Gastrocnemius medialis (tissue), 4 donors: Measurements from ENCODE around the gene GNG2. TPM values are rescaled to one million over a fixed set of nuclear protein-coding genes. Genes with fewer than 3 reads are reported as not detected.

Experiments used
- ATAC-seq, 2 donors: fragments of 150-250 bp; one replicate each; pipeline ENCODE4 v1.9.1; 2016
- DNase-seq, 2 donors: peaks; one replicate each; pipeline ENCODE4 v3.0.0-alpha.2; 2019
- H3K27ac ChIP-seq, 4 donors: fragments of 200-600 bp; sonication (generic); 1 replicate in 1 of 4; 2 replicates in 3 of 4; pipeline ENCODE4 v1.5.1; 2016 to 2018; ENCODE audit warnings: mild to moderate bottlenecking in 2 of 4, moderate library complexity in 1 of 4
- H3K27me3 ChIP-seq, 3 donors: fragments of 200-600 bp; sonication (generic) in 2 of 3; 1 replicate in 1 of 3; 2 replicates in 2 of 3; pipeline versions ENCODE4 v1.5.1 to v1.6.0; 2016 to 2019; ENCODE audit warnings: mild to moderate bottlenecking in 1 of 3, moderate library complexity in 1 of 3
- H3K36me3 ChIP-seq, 2 donors: fragments of 200-600 bp; sonication (generic) in 1 of 2; one replicate each; pipeline ENCODE4 v1.5.1; 2017 to 2018
- H3K4me1 ChIP-seq, 2 donors: fragments of 200-600 bp; sonication (generic) in 1 of 2; one replicate each; pipeline ENCODE4 v1.5.1; 2016 to 2017; ENCODE audit warnings: mild to moderate bottlenecking in 2 of 2
- H3K4me3 ChIP-seq, 4 donors: fragments of 200-600 bp; sonication (generic) in 3 of 4; 1 replicate in 1 of 4; 2 replicates in 3 of 4; pipeline ENCODE4 v1.5.1; 2016 to 2019; ENCODE audit warnings: mild to moderate bottlenecking in 2 of 4
- H3K9me3 ChIP-seq, 3 donors: fragments of 200-600 bp; sonication (generic) in 2 of 3; 1 replicate in 1 of 3; 2 replicates in 2 of 3; pipeline ENCODE4 v1.5.1; 2016 to 2019
- POLR2A ChIP-seq, 2 donors: fragments of 450-650 bp; IDR thresholded peaks; one replicate each; pipeline ENCODE4 v1.6.1; 2017; ENCODE audit warnings: antibody characterized with exemption in 2 of 2, mild to moderate bottlenecking in 2 of 2, moderate library complexity in 2 of 2
- in situ Hi-C, 4 donors: fragments of 200-750 bp; cut with MboI; loops; one replicate each; pipeline versions ENCODE4 v1.15.0 to v1.8.0; 2017; ENCODE audit warnings: low sequenced_read_pairs in 4 of 4
- intact Hi-C: fragments of 100-400 bp; cut with DNase I; formaldehyde crosslinking; loops from one replicate; pipeline ENCODE4 v1.15.1; 2023; ENCODE audit warnings: low total_unique reads
- total RNA-seq, 4 donors: library from RNA; depleted of rRNA; stranded (reverse); fragments of >200 nt; gene quantifications; one replicate each; pipeline versions ENCODE4 v1.1.0 to v1.2.3, GENCODE V29; 2016
- TF ChIP-seq, protein P1 (sequence below), 5 experiments: fragments of 450-650 bp in 3 of 5; fragments of 200-600 bp in 2 of 5; sonication (generic) in 2 of 5; IDR thresholded peaks in 4 of 5; conservative IDR thresholded peaks in 1 of 5; 1 replicate in 4 of 5; 2 replicates in 1 of 5; pipeline ENCODE4 v1.5.1; 2016 to 2019; ENCODE audit warnings: antibody characterized with exemption in 5 of 5, mild to moderate bottlenecking in 3 of 5, moderate library complexity in 3 of 5

The GNG2 gene
- total RNA-seq, 4 donors from 2014 or later, result 0.41 to 4.9 (median 2.2) TPM

DNA sequence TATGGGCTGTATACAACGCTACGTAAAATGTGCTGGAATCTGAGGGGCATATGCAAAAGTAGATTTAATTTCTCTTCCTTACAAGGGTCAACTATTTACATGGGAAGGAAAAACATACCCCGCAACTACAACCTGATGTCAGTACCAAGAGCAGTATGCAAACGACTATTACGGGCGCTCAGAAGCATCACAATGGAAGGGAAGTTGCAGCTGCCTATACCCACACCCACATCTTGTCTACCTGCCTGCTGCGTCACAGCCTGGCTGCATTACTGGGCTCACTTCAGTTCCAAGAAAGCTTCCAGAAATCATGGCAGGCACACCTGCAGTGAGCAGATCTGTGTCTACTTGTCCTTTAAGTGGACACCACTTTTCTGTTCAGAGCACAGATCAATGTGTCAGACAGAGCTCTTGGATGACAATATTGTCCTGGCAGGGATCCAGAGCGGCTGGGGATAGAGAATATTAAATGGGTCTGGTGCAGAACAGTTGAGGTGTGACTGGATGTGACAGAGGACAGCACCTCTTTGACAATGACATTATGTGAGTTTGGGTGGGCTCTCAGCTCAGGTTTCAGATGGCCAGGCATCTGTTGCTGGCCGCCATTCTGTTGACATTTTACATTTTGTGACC is 41.5 kb upstream of the GNG2 start:
- Histone ChIP-seq H3K27me3 (no peaks in the 10 kb centered on the region), H3K27ac (no peak overlapping the region), H3K4me1 (no peaks in the 10 kb centered on the region), H3K36me3 (no peaks in the 10 kb centered on the region), H3K9me3 (no peaks in the 10 kb centered on the region), H3K4me3 (no peak overlapping the region)
- in situ Hi-C loops, result no loop called here
- DNase-seq, result no peak
- no peak for ATAC-seq
- intact Hi-C loops, result no loop called here
- TF ChIP-seq POLR2A (IDR thresholded peaks at IDR 0.05), result no peak
- TF ChIP-seq, protein P1, sequence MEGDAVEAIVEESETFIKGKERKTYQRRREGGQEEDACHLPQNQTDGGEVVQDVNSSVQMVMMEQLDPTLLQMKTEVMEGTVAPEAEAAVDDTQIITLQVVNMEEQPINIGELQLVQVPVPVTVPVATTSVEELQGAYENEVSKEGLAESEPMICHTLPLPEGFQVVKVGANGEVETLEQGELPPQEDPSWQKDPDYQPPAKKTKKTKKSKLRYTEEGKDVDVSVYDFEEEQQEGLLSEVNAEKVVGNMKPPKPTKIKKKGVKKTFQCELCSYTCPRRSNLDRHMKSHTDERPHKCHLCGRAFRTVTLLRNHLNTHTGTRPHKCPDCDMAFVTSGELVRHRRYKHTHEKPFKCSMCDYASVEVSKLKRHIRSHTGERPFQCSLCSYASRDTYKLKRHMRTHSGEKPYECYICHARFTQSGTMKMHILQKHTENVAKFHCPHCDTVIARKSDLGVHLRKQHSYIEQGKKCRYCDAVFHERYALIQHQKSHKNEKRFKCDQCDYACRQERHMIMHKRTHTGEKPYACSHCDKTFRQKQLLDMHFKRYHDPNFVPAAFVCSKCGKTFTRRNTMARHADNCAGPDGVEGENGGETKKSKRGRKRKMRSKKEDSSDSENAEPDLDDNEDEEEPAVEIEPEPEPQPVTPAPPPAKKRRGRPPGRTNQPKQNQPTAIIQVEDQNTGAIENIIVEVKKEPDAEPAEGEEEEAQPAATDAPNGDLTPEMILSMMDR (IDR thresholded peaks at IDR 0.05 in 4 of 5, conservative IDR thresholded peaks at IDR 0.05 in 1 of 5), result no peak

DNA sequence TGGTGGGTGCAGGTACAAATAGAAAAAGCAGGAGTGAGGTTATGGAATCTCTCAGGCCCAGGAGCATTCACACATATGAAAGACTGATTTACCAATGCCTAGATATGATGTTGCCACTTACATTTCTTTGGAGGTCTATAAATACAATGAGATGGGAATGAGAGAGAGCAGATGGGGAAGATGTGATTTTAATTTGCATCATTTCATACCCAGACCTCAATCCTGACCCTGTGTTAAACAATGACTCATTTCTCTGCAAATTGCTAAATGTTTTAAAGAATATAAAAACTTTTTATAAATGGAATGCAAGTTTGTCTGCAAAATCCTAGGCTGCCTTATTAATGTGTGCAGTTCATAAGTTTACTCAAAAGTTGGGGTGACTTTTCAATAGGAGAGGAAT is 38.6 kb upstream of the GNG2 start:
- TF ChIP-seq, protein P1 (IDR thresholded peaks at IDR 0.05 in 4 of 5, conservative IDR thresholded peaks at IDR 0.05 in 1 of 5), result no peak
- no peak for TF ChIP-seq POLR2A (IDR thresholded peaks at IDR 0.05)

DNA sequence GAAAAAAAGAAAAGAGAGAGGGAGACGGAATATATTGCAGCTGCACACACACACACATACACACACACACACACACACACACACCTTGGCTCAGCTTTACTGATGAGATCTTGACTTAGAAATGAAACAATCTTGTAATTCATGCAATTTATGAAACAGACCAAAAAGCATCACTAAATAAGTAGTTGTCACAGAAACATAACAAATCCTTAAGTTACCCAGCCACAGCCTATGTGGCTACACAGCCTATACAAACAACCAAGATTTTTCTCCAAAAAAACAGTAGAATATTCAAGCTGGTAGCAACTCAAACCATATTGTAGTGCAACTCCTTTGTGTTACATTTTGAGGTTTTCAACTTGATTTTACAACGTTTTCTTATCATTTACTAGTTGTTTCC is 37.9 kb upstream of the GNG2 start:
- intact Hi-C loops, result no loop called here
- no peak overlapping the region for H3K4me3 ChIP-seq
- H3K9me3 ChIP-seq, result no peaks in the 10 kb centered on the region
- TF ChIP-seq, protein P1 (IDR thresholded peaks at IDR 0.05 in 4 of 5, conservative IDR thresholded peaks at IDR 0.05 in 1 of 5), result no peak
- no peak for TF ChIP-seq POLR2A (IDR thresholded peaks at IDR 0.05)
- H3K4me1 ChIP-seq, result no peaks in the 10 kb centered on the region
- DNase-seq (no peak), ATAC-seq (no peak)
- no peaks in the 10 kb centered on the region for H3K36me3 ChIP-seq
- in situ Hi-C loops, result no loop called here
- H3K27me3 ChIP-seq, result no peaks in the 10 kb centered on the region
- H3K27ac ChIP-seq, result no peak overlapping the region

More for the DNA sequence above, 38.6 kb upstream of the GNG2 start:
- in situ Hi-C loops (no loop called here), intact Hi-C loops (no loop called here)
- H3K27ac ChIP-seq, result no peak overlapping the region
- no peak overlapping the region for H3K4me3 ChIP-seq
- H3K36me3 ChIP-seq, result no peaks in the 10 kb centered on the region
- H3K9me3 ChIP-seq, result no peaks in the 10 kb centered on the region
- ATAC-seq (no peak), DNase-seq (no peak)
- H3K4me1 ChIP-seq, result no peaks in the 10 kb centered on the region
- H3K27me3 ChIP-seq, result no peaks in the 10 kb centered on the region

DNA sequence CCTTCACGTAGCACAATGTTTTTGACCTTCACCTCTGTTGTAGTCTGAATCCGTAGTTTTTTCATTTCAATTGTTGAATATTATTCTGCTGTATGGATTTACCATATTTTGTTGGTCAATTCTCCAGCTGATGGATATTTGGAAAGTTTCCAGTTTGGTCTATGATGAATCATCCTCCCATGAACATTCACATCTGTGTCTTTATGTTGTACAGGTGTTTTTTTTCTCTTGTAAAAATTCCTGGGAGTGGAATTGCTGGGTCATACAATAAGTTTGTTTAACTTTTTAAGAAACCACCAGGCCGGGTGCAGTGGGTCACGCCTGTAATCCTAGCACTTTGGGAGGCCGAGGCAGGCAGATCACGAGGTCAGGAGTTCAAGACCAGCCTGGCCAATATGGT is 36.7 kb upstream of the GNG2 start:
- Histone ChIP-seq H3K27ac (no peak overlapping the region), H3K27me3 (no peaks in the 10 kb centered on the region), H3K4me3 (no peak overlapping the region), H3K36me3 (no peaks in the 10 kb centered on the region), H3K4me1 (no peaks in the 10 kb centered on the region), H3K9me3 (no peaks in the 10 kb centered on the region)
- in situ Hi-C loops, result no loop called here
- DNase-seq, result no peak
- ATAC-seq, result no peak
- no peak for TF ChIP-seq POLR2A (IDR thresholded peaks at IDR 0.05)
- TF ChIP-seq, protein P1 (IDR thresholded peaks at IDR 0.05 in 4 of 5, conservative IDR thresholded peaks at IDR 0.05 in 1 of 5), result no peak
- intact Hi-C loops, result no loop called here

DNA sequence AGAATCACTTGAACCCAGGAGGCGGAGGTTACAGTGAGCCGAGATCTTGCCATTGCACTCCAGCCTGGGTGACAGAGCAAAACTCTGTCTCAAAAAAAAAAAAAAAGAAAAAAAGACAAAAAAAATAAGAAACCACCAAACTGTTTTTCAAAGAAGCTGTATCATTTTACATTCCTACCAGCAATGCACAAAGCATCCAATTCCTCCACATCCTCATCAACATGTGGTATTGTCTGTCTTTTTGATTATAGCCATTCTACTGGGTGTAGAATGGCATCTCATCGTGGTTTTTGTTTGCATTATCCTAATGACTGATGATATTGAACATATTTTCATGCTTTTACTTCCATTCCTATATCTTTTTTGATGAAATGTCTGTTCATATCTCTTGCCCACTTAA is 36.2 kb upstream of the GNG2 start:
- Histone ChIP-seq H3K27me3 (no peaks in the 10 kb centered on the region), H3K9me3 (no peaks in the 10 kb centered on the region), H3K36me3 (no peaks in the 10 kb centered on the region), H3K27ac (no peak overlapping the region), H3K4me1 (no peaks in the 10 kb centered on the region), H3K4me3 (no peak overlapping the region)
- intact Hi-C loops (no loop called here), in situ Hi-C loops (no loop called here)
- ATAC-seq, result no peak
- TF ChIP-seq, protein P1 (IDR thresholded peaks at IDR 0.05 in 4 of 5, conservative IDR thresholded peaks at IDR 0.05 in 1 of 5), result no peak
- TF ChIP-seq POLR2A (IDR thresholded peaks at IDR 0.05), result no peak
- no peak for DNase-seq
